PFSK-1 (cell line): ENCODE measurements around the gene MTCH1.

Experiments
- POLR2AphosphoS5 ChIP-seq: IDR thresholded peaks from 2 replicates; pipeline ENCODE4 v1.6.1; 2012; ENCODE audit warnings: low read depth, mild to moderate bottlenecking, control low read depth, low read length, moderate library complexity
- REST ChIP-seq, 2 experiments: IDR thresholded peaks; 2 replicates each; pipeline versions ENCODE4 v1.6.1 to v1.8.0; 2011 to 2012; ENCODE audit warnings: low read depth in 2 of 2, low read length in 2 of 2, control low read depth in 1 of 2, inconsistent platforms in 1 of 2, mild to moderate bottlenecking in 1 of 2, moderate library complexity in 1 of 2; ENCODE audit not compliant: insufficient read depth in 1 of 2
- SIN3A ChIP-seq: IDR thresholded peaks from 2 replicates; pipeline ENCODE4 v1.6.1; 2012; ENCODE audit warnings: mild to moderate bottlenecking, low read length, moderate library complexity, borderline replicate concordance; ENCODE audit not compliant: insufficient read depth

DNA sequence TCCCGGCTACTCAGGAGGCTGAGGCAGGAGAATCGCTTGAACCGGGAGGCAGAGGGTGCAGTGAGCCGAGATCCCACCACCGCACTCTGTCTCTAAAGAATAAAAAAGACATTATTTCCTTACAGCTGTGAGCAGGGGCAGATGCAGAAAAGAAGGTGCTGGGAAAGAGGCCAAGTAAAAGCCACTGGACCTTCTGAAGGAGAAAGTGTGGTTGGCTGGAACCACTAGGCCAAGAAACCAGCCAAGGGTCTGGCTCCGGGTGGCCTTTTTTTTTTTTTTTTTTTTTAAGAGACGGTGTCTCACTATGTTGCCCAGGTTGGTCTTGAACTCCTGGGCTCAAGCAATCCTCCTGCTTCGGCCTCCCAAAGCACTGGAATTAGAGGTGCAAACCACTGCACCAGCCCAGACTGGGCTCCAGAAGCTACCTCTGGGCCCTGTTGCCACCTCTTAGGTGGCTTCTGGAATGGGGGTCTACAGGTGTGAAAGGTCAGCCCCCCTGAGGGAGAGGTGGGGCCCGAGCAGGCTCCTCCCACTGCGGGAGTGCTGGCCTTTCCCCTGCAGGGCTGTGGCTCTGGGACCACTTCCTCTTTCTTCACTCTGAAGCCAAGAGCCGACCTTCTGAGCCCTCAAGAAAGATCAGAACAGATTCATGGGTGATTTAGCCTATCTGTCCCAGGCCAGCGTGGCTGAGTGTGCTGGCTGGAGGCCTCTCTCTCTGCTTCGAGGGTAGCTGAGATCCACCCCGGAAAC, 19.2 kb upstream of the MTCH1 start, which contains the start of gene FGD2:
- TF ChIP-seq POLR2AphosphoS5 (no peak), REST (IDR thresholded peaks at IDR 0.05; ENCODE audit: insufficient read depth in 1 of 2, low read depth in 2 of 2, low read length in 2 of 2) (no peak), SIN3A (no peak)
